ENCODE data around the gene BRAT1.

BRAT1 gene

GRCh38 chr7:2494191-2495130, 60.9 kb downstream of the BRAT1 start:
- DNase-seq: no peak

DNA sequence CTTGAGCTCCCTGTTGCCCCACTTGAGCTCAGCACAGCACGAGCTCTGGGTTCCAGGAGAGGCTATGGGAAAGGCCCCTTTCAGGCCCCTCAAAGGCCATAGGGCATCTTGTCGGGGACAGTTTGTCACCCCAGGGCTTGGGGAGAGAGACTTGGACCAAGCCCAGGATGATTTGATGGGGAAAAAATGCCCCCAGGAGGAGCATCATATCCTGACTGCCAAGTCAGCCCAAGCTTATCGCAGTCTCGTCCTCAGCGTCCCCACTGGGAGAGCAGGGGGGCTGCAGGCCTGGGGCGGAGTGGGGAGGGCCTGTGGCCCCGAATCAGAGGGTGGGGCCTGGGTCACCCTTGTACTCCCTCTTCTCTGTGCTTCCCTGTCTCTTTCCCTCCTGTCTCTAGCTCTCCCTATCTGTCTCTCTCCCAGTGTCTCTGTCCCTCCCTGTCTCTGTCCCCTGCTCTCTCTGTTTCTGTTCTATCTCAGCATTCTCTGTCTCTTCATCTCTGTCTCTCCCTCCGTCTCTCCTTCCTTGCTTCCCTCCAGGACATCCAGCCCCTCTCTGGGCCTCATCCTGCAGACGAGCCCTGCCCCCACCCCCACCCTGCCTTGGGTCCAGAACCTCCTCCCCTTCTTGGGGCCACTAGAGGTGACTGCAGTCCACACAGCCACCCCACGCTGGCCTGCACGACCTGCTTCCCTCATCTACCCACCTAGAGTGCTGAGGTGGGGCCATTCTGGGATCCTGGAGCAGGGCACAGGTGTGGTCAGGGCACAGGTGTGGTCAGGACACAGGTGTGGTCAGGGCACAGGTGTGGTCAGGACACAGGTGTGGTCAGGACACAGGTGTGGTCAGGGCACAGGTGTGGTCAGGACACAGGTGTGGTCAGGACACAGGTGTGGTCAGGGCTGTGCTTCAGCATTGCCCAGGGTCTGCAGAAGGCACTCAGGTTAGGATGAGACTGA, 61.8 kb downstream of the BRAT1 start:
- no peak for DNase-seq

DNA sequence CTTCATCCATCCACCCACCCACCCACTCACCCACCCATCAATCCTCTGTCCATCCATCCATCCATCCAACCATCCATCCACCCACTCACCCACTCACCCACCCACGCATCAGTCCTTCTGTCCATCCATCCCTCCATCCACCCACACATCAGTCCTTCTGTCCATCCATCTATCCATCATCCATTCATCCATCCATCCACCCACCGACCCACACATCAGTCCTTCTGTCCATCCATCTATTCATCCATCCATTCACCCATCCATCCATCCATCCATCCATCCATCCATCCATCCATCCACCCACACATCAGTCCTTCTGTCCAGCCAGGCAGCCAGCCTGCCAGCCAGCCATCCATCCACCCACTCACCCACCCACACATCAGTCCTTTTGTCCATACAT, 63.3 kb downstream of the BRAT1 start:
- DNase-seq: no peak

- DNase-seq: no peak
Observed at GRCh38 chr7:2490181-2490651, 65.1 kb downstream of the BRAT1 start.

DNA sequence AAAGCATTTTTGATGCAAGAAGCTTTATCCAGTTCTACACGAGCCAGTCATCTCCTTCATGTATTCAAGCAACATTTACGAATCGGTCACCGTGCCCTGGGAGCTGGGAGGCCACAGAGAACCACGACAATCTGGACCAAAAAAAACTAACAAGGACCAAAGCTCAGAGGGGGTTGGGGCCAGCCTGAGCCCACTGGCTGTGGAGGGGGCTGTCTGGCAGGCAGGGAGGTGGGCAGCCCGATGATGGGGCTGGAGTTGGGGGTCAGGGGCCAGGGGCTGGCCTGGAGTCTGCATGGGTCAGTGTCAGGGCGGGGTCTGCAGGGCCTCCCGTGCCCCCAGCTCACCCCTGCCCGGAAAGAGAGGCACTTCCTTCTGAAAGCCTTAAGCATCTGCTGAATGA, 66.6 kb downstream of the BRAT1 start:
- no peak for DNase-seq

DNA sequence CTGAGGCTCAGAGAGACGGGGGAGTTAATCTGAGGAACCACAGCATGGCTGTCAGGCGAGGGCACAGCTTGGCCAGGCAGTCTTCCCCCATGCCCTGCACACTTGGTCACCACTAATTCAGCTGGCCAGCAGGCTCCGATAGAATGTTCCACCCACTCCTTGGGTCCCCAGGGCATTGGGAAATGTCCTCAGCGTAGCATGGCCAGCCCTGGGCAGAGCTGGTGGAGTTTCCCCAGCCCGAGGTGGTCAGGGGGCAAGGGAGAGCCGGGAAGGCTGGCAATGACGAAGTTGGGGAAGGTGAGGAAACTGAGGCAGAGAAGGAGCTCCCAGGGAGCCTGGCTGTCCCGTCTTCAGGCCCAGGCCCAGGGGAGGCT, 67.1 kb downstream of the BRAT1 start:
- DNase-seq: no peak
